Caco-2 (cell line): ENCODE data around the gene KMT2D. TPM values are rescaled to one million over a fixed set of nuclear protein-coding genes. Genes with fewer than 3 reads are reported as not detected.

Experiments used
- BruUV-seq: library from RNA; stranded (reverse); fragments of 400-500 nt; replicated peaks from 2 replicates; lab custom pipeline; 2021; lab: Mats Ljungman, UMichigan
- CTCF ChIA-PET: fragments of 300-600 bp; sonication (Branson Sonifier 250); formaldehyde crosslinking; loops from one replicate; lab custom pipeline; 2022; ENCODE audit warnings: antibody characterized with exemption; lab: Charles Lee
- POLR2A ChIA-PET: fragments of 300-600 bp; sonication (Branson Sonifier 250); formaldehyde crosslinking; loops from one replicate; lab custom pipeline; 2022; ENCODE audit warnings: antibody characterized with exemption; lab: Charles Lee
- DNase-seq, 2 experiments: peaks; one replicate each; pipeline versions ENCODE4 v3.0.0 to v3.0.0-alpha.2; 2020 to 2022
- H3K27me3 ChIP-seq: replicated peaks from 2 replicates; pipeline ENCODE4 v1.6.0; 2011; ENCODE audit warnings: low read length; ENCODE audit not compliant: control insufficient read depth, insufficient read depth
- H3K36me3 ChIP-seq: 2 replicates; pipeline ENCODE4 v1.5.1; 2011; ENCODE audit warnings: low read length; ENCODE audit not compliant: control insufficient read depth, insufficient read depth
- H3K4me1 ChIP-seq: fragments of 250-450 bp; sonication (Bioruptor Pico); 2 replicates; pipeline ENCODE4 v1.5.1; 2020; ENCODE audit warnings: mild to moderate bottlenecking
- H3K4me3 ChIP-seq: 2 replicates; pipeline ENCODE4 v1.5.1; 2011; ENCODE audit warnings: low read depth, mild to moderate bottlenecking, control low read depth, low read length
- H3K9me3 ChIP-seq: fragments of 250-450 bp; sonication (Bioruptor Pico); 2 replicates; pipeline ENCODE4 v1.5.1; 2020; ENCODE audit warnings: mild to moderate bottlenecking, moderate library complexity
- H3K27ac Mint-ChIP-seq: one replicate; pipeline ENCODE4 v1.8.0; 2022; ENCODE audit warnings: mixed read lengths; ENCODE audit not compliant: unreplicated experiment
- H3K27me3 Mint-ChIP-seq: one replicate; pipeline ENCODE4 v1.8.0; 2022; ENCODE audit warnings: mixed read lengths; ENCODE audit not compliant: insufficient read depth, unreplicated experiment
- H3K36me3 Mint-ChIP-seq: one replicate; pipeline ENCODE4 v1.8.0; 2022; ENCODE audit warnings: mild to moderate bottlenecking, mixed read lengths; ENCODE audit not compliant: insufficient read depth, unreplicated experiment
- H3K4me1 Mint-ChIP-seq: one replicate; pipeline ENCODE4 v1.8.0; 2022; ENCODE audit warnings: low read depth, mixed read lengths; ENCODE audit not compliant: unreplicated experiment
- H3K4me3 Mint-ChIP-seq: one replicate; pipeline ENCODE4 v1.8.0; 2022; ENCODE audit warnings: mild to moderate bottlenecking, moderate library complexity, mixed read lengths; ENCODE audit not compliant: unreplicated experiment
- H3K9me3 Mint-ChIP-seq: one replicate; pipeline ENCODE4 v1.8.0; 2022; ENCODE audit warnings: mixed read lengths; ENCODE audit not compliant: unreplicated experiment
- intact Hi-C: fragments of 100-400 bp; cut with micrococcal nuclease; formaldehyde crosslinking; loops from one replicate; pipeline ENCODE4 v1.10.0; 2022; ENCODE audit not compliant: unreplicated experiment
- total RNA-seq: library from RNA; stranded (reverse); gene quantifications from 2 replicates; pipeline ENCODE4 v1.2.3, GENCODE V29; 2022
- TF ChIP-seq, protein P1 (sequence below), 2 experiments: fragments of 200-600 bp in 1 of 2; IDR thresholded peaks; 1 replicate in 1 of 2; 2 replicates in 1 of 2; pipeline versions ENCODE4 v1.5.1 to v1.8.0; 2011 to 2022; ENCODE audit warnings: antibody characterized with exemption in 1 of 2, control low read depth in 1 of 2, inconsistent platforms in 1 of 2, low read depth in 1 of 2, low read length in 1 of 2, mild to moderate bottlenecking in 1 of 2, moderate library complexity in 1 of 2; ENCODE audit not compliant: insufficient read depth in 1 of 2, severe bottlenecking in 1 of 2, unreplicated experiment in 1 of 2

The KMT2D gene
- total RNA-seq, 1 experiment from 2014 or later = 139 TPM

DNA sequence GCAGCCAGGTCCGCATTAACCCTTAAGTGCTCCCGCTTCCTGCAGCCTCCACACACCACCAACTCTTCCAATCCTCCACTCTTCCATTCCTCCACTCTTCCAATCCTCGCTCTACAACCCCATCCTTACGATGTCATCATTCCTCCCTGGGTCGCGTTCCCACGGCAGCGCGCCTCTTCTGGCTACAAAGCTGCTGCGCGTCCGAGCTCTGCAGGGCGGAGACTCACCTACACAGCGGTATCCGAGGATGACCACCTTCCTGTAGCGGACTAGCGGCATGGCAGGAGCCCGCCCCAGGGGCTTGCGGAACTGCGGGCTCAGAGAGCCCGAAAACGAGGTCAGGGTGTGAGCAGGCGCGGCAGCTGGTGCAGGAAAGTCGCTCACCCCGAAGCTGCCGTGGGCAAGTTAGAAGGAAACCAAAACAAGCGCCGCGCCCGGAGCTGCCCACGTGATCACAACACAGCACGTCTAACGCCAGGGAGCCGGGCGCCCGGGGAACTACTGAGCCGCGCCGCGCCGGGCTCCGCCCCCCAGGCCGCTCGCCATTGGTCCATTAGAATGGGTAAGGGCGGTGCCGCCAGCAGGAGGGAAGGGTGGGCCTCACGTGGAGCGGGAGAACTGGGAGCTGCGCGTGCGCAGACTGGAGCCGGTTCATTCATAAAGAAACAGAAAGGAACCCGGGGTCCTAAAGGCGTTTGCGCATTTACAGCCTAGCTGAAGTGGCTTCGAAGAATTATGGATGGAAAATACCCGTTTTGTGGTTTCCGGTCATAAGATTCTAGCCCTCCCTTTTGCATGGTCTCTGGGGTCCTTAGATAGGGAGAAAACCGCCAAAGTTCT lies 9.1 kb upstream of the KMT2D start, which contains the start of gene RHEBL1:
Gene RHEBL1 (minus strand): TSS at position 473 of the 840 bp plus-strand sequence. CDS start 194 bp downstream, at position 279.
- H3K4me3 Mint-ChIP-seq = peak within 1 kb of the TSS; percentile 88
- DNase-seq = peak; percentile 98 to 99
- H3K9me3 Mint-ChIP-seq = no peaks in the 10 kb centered on the region
- peaks cover 6% of the 10 kb centered on the region for H3K36me3 Mint-ChIP-seq
- peak within 1 kb of the TSS; percentile 65 for H3K27ac Mint-ChIP-seq
- H3K27me3 Mint-ChIP-seq = no peaks in the 10 kb centered on the region
- H3K4me1 Mint-ChIP-seq = peaks cover 7% of the 10 kb centered on the region
- TF ChIP-seq, protein P1, sequence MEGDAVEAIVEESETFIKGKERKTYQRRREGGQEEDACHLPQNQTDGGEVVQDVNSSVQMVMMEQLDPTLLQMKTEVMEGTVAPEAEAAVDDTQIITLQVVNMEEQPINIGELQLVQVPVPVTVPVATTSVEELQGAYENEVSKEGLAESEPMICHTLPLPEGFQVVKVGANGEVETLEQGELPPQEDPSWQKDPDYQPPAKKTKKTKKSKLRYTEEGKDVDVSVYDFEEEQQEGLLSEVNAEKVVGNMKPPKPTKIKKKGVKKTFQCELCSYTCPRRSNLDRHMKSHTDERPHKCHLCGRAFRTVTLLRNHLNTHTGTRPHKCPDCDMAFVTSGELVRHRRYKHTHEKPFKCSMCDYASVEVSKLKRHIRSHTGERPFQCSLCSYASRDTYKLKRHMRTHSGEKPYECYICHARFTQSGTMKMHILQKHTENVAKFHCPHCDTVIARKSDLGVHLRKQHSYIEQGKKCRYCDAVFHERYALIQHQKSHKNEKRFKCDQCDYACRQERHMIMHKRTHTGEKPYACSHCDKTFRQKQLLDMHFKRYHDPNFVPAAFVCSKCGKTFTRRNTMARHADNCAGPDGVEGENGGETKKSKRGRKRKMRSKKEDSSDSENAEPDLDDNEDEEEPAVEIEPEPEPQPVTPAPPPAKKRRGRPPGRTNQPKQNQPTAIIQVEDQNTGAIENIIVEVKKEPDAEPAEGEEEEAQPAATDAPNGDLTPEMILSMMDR (IDR thresholded peaks at IDR 0.05; ENCODE audit: insufficient read depth in 1 of 2, low read depth in 1 of 2, low read length in 1 of 2, severe bottlenecking in 1 of 2, unreplicated experiment in 1 of 2) = peak; percentile 9 to 34
- Histone ChIP-seq H3K36me3 (no peaks in the 10 kb centered on the region), H3K4me3 (peak within 1 kb of the TSS; percentile 78), H3K9me3 (no peaks in the 10 kb centered on the region), H3K4me1 (peaks cover 7% of the 10 kb centered on the region; the same call in 1 of the 2 replicates), H3K27me3 (no peaks in the 10 kb centered on the region)
- BruUV-seq = no TSS peak
- CTCF ChIA-PET = interaction anchor here (0.5 to 1.9 kb wide), 23 partner anchors 9 to 289 kb away, joined by 3 to 33 read pairs (median 5); partner anchors contain the start of genes ARF3, KMT2D, LMBR1L and PRKAG1
- intact Hi-C loops = loop anchor here (1.0 to 2.0 kb wide), 3 partner anchors 19 to 61 kb away; no protein-coding TSS in a partner anchor
- POLR2A ChIA-PET = interaction anchor here (0.5 to 1.4 kb wide), 13 partner anchors 16 to 770 kb away, joined by 3 to 20 read pairs (median 4); partner anchors contain the start of genes ARF3, DDX23 and TUBA1B

DNA sequence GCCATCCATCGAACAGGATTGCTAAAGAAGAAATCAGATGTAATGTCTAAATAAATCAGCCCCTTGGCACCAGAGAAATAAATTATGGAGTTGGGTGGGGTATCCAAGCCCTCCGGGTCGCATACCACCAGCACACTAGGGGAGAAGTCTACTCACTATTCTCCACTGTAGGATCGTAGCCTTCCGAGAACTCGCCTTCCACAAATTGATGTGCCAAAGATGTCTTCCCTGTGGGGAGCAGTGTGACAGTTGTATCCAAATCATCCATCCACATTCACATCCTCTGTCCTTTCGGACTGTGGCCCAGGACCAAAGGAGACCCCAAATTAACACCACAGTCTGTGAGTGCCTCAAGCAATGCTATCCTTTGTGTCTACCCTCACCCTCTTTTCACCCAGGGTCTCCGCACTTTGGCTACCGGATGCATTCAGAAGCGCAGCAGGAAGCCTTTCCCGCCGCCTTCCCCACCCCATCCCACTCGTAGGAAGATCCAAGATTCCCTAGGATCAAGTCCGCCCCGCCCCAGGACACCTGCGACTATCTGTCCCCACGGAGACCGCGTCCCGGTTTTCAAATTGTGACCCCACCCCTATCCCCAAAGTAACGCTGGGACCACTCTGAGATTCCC lies 8.4 kb upstream of the KMT2D start:
- peaks cover 6% of the 10 kb centered on the region for H3K36me3 Mint-ChIP-seq
- peak in 1 of 2 experiments; percentile 37 for DNase-seq
- H3K27me3 ChIP-seq = no peaks in the 10 kb centered on the region
- H3K4me1 Mint-ChIP-seq = peaks cover 7% of the 10 kb centered on the region
- peak overlapping the region; percentile 65 for H3K27ac Mint-ChIP-seq
- H3K4me3 ChIP-seq = peak overlapping the region; percentile 78
- H3K4me3 Mint-ChIP-seq = peak overlapping the region; percentile 88
- ChIA-PET CTCF (interaction anchor here (1.2 to 1.9 kb wide), 6 partner anchors 9 to 228 kb away, joined by 5 to 33 read pairs (median 8); partner anchors contain the start of gene PRKAG1), POLR2A (interaction anchor here (0.5 to 1.4 kb wide), 8 partner anchors 17 to 770 kb away, joined by 3 to 20 read pairs (median 6); partner anchors contain the start of genes ARF3, DDX23 and TUBA1B)
- no peaks in the 10 kb centered on the region for H3K27me3 Mint-ChIP-seq
- no peaks in the 10 kb centered on the region for H3K9me3 Mint-ChIP-seq
- H3K36me3 ChIP-seq = no peaks in the 10 kb centered on the region
- BruUV-seq = TSS peak; percentile 50
- H3K9me3 ChIP-seq = no peaks in the 10 kb centered on the region
- peaks cover 7% of the 10 kb centered on the region; the same call in 1 of the 2 replicates for H3K4me1 ChIP-seq
- intact Hi-C loops = loop anchor here (1.0 kb wide), 1 partner anchor 61 kb away; no protein-coding TSS in a partner anchor
- TF ChIP-seq, protein P1 (IDR thresholded peaks at IDR 0.05; ENCODE audit: insufficient read depth in 1 of 2, low read depth in 1 of 2, low read length in 1 of 2, severe bottlenecking in 1 of 2, unreplicated experiment in 1 of 2) = no peak

DNA sequence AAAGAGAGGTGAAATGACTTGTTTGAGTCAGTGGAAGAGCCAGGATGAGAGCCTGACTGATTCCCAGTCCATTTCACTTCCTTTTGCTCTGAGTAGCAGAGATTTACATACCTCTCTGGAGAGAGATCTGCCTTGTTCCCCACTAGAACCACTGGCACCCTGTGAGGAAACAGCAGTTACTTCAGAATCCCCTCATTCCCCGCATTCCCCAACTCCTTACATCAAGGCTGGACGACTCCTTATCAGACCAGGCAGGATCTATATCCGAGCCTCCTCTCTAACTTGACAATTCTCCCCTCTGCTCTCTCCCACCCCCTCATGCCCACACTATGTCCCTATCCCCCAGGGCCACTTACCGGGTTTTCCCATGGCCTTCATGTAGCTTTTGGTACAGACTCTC lies 5.5 kb upstream of the KMT2D start:
- Histone ChIP-seq H3K4me3 (no peak overlapping the region), H3K27me3 (no peaks in the 10 kb centered on the region), H3K36me3 (no peaks in the 10 kb centered on the region), H3K9me3 (no peaks in the 10 kb centered on the region), H3K4me1 (peaks cover 7% of the 10 kb centered on the region; the same call in 1 of the 2 replicates)
- H3K36me3 Mint-ChIP-seq = peaks cover 6% of the 10 kb centered on the region
- intact Hi-C loops = no loop called here
- POLR2A ChIA-PET = no interaction called here
- TF ChIP-seq, protein P1 (IDR thresholded peaks at IDR 0.05; ENCODE audit: insufficient read depth in 1 of 2, low read depth in 1 of 2, low read length in 1 of 2, severe bottlenecking in 1 of 2, unreplicated experiment in 1 of 2) = no peak
- no peak for DNase-seq
- no peak overlapping the region for H3K4me3 Mint-ChIP-seq
- peaks cover 7% of the 10 kb centered on the region for H3K4me1 Mint-ChIP-seq
- CTCF ChIA-PET = interaction anchor here (1.6 to 3.6 kb wide), 2 partner anchors 22 to 64 kb away, joined by 6 to 36 read pairs; no protein-coding TSS in a partner anchor
- no TSS peak for BruUV-seq
- H3K27ac Mint-ChIP-seq = no peak overlapping the region
- H3K27me3 Mint-ChIP-seq = no peaks in the 10 kb centered on the region
- H3K9me3 Mint-ChIP-seq = no peaks in the 10 kb centered on the region
